SH-SY5Y (cell line): ENCODE data around the gene PLS3.

Experiments used
- GATA2 ChIP-seq: IDR thresholded peaks from 2 replicates; pipeline ENCODE4 v1.6.1; 2011; ENCODE audit warnings: mild to moderate bottlenecking, low read depth, low read length
- GATA3 ChIP-seq: IDR thresholded peaks from 2 replicates; pipeline ENCODE4 v1.6.1; 2011; ENCODE audit warnings: low read depth, mild to moderate bottlenecking, low read length, moderate library complexity

- TF ChIP-seq GATA2 (no peak), GATA3 (no peak)
Observed at GRCh38 chrX:115573185-115573584, 12.2 kb downstream of the PLS3 start.
